H1 (cell line): Measurements from ENCODE around the gene MAP9. TPM values are rescaled to one million over a fixed set of nuclear protein-coding genes. Genes with fewer than 3 reads are reported as not detected.

Experiments
- ASH2L ChIP-seq: fragments of 200-600, 300-600 bp; sonication (generic); IDR thresholded peaks from one replicate; pipeline ENCODE4 v1.7.1; 2017; ENCODE audit warnings: low read length
- CEBPB ChIP-seq: IDR thresholded peaks from 2 replicates; pipeline ENCODE4 v1.6.1; 2012; ENCODE audit warnings: low read depth, low read length
- CHD7 ChIP-seq: fragments of 300-600 bp; sonication (generic); IDR thresholded peaks from 2 replicates; pipeline ENCODE4 v1.7.1; 2012; ENCODE audit warnings: low read length, moderate library complexity, mild to moderate bottlenecking, inconsistent platforms; ENCODE audit not compliant: insufficient replicate concordance
- CTBP2 ChIP-seq: IDR thresholded peaks from 2 replicates; pipeline ENCODE4 v1.7.0; 2011; ENCODE audit warnings: borderline replicate concordance, mild to moderate bottlenecking, moderate library complexity, mixed read lengths, low read length; ENCODE audit not compliant: insufficient read depth, insufficient read length
- RAD21 ChIP-seq, 2 experiments: IDR thresholded peaks in 1 of 2; conservative IDR thresholded peaks in 1 of 2; 2 replicates each; pipeline ENCODE4 v1.6.1; 2011; ENCODE audit warnings: low read depth in 2 of 2, low read length in 2 of 2, improper control_type of control experiment in 1 of 2, inconsistent platforms in 1 of 2, mild to moderate bottlenecking in 1 of 2, moderate library complexity in 1 of 2
- RBBP5 ChIP-seq: IDR thresholded peaks from 2 replicates; pipeline ENCODE4 v1.7.1; 2012; ENCODE audit warnings: low read depth, mild to moderate bottlenecking, inconsistent platforms, low read length, moderate library complexity, borderline replicate concordance
- RFX5 ChIP-seq: IDR thresholded peaks from 2 replicates; pipeline ENCODE4 v1.6.1; 2011; ENCODE audit warnings: low read depth, low read length, improper control_type of control experiment, borderline replicate concordance
- SIRT6 ChIP-seq: IDR thresholded peaks from one replicate; pipeline ENCODE4 v1.7.1; 2012; ENCODE audit warnings: low read length, inconsistent platforms
- SP2 ChIP-seq: IDR thresholded peaks from 2 replicates; pipeline ENCODE4 v1.6.1; 2012; ENCODE audit warnings: mild to moderate bottlenecking, low read length, inconsistent platforms
- SP4 ChIP-seq: IDR thresholded peaks from 2 replicates; pipeline ENCODE4 v1.6.1; 2012; ENCODE audit warnings: low read length, inconsistent platforms
- TAF7 ChIP-seq: optimal IDR thresholded peaks from 2 replicates; pipeline ENCODE3; 2011; ENCODE audit warnings: low read depth, mild to moderate bottlenecking, inconsistent platforms, low read length, moderate library complexity, borderline replicate concordance
- ZNF274 ChIP-seq: IDR thresholded peaks from 2 replicates; pipeline ENCODE4 v1.7.0; 2012; ENCODE audit warnings: low read length, borderline replicate concordance; ENCODE audit errors: extremely low read depth
- polyA plus RNA-seq, 7 experiments: library from polyadenylated mRNA; depleted of rRNA in 3 of 7; stranded (reverse) in 5 of 7; unstranded in 2 of 7; fragments of >200 nt in 5 of 7; fragments of 200-250 nt in 2 of 7; gene quantifications; 1 replicate in 5 of 7; 2 replicates in 1 of 7; 4 replicates in 1 of 7; pipeline versions ENCODE4 v1.2.1 to v1.2.3, GENCODE V29; 2011 to 2013; ENCODE audit warnings: missing spikeins in 2 of 7, mixed read lengths in 2 of 7
- total RNA-seq: library from RNA; stranded (reverse); fragmentation: NEBNext Ultra II Directional; extraction: Animal tissue kit (Norgen Biotek cat#: 25700); gene quantifications from 2 replicates; pipeline ENCODE4 v1.2.1, GENCODE V29; 2021

Gene MAP9
- total and polyA plus RNA-seq, 2 of the 8 experiments (the other 6 are each of a cell fraction or from before 2014, with no cell fraction given) = 2.1 to 18.9 TPM

DNA sequence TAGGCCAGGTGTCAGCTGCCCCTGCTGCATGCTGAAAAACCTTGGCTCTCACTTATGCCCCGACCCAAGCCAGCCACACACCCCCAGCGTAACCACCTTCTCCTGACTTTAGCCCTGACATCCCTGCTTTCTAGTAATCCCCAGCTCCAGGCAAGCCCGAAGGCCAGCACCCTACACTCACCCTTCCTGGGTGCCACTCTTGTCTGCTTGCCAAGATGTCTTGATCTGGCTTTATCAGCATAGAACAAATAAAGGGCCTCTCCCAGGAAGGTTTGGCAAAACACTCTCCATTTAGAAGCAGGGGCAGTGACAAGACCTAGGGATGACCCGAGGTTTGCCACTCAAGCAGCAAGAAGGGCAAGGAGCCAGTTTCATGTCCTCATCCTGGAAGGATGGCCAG lies 6.8 kb upstream of the MAP9 start (continued):
- TF ChIP-seq CHD7 (no peak), SP2 (no peak), RFX5 (no peak), ASH2L (no peak), SIRT6 (no peak), RAD21 (IDR thresholded peaks at IDR 0.05 in 1 of 2, conservative IDR thresholded peaks at IDR 0.05 in 1 of 2; ENCODE audit: low read depth in 2 of 2, low read length in 2 of 2) (no peak), TAF7 (no peak), SP4 (no peak), ZNF274 (no peak), CTBP2 (no peak), RBBP5 (no peak), CEBPB (no peak)
